ENCODE results near the gene CBFA2T2.
"Not testable (repeated sequence)": the region's sequence is repeated elsewhere in the genome, so short reads cannot be mapped to it uniquely, and the experiment has no call there.

The CBFA2T2 gene

GRCh38 chr20:33488201-33488600, 1.7 kb upstream of the CBFA2T2 start:
- H3K27me3 ChIP-seq (ENCODE audit: control insufficient read depth, insufficient read depth, low read length, poor library complexity, severe bottlenecking) = peaks cover 4% of the 10 kb centered on the region
- H3K4me3 ChIP-seq (ENCODE audit: insufficient read depth, low read depth, low read length) = no peak overlapping the region
- H3K27ac ChIP-seq (ENCODE audit: insufficient read depth, low read depth, low read length, poor library complexity, severe bottlenecking) = no peak overlapping the region
- H3K4me1 ChIP-seq (ENCODE audit: control insufficient read depth, insufficient read depth, low read length) = peaks cover 4% of the 10 kb centered on the region
- WGBS, 2 experiments = 95 to 96% methylated on average over 10 of the region's 10 CpGs
- H3K9me3 ChIP-seq (ENCODE audit: control insufficient read depth, low read length) = no peaks in the 10 kb centered on the region
- no peaks in the 10 kb centered on the region for H3K36me3 ChIP-seq (ENCODE audit: control insufficient read depth, insufficient read depth, low read length)

- H3K4me1 ChIP-seq (ENCODE audit: control insufficient read depth, insufficient read depth, low read length); H3K9me3 ChIP-seq (ENCODE audit: control insufficient read depth, low read length); H3K27me3 ChIP-seq (ENCODE audit: control insufficient read depth, insufficient read depth, low read length, poor library complexity, severe bottlenecking); H3K36me3 ChIP-seq (ENCODE audit: control insufficient read depth, insufficient read depth, low read length); H3K27ac ChIP-seq (ENCODE audit: insufficient read depth, low read depth, low read length, poor library complexity, severe bottlenecking): not testable (repeated sequence)
- WGBS, 2 experiments = 92 to 93% methylated on average over 31 to 32 of the region's 32 CpGs
- peak overlapping the region; percentile 53 for H3K4me3 ChIP-seq (ENCODE audit: insufficient read depth, low read depth, low read length)
Observed at GRCh38 chr20:33488661-33489494, 1.0 kb upstream of the CBFA2T2 start.

- Histone ChIP-seq H3K36me3 (ENCODE audit: control insufficient read depth, insufficient read depth, low read length) (no peaks in the 10 kb centered on the region), H3K27me3 (ENCODE audit: control insufficient read depth, insufficient read depth, low read length, poor library complexity, severe bottlenecking) (peaks cover 4% of the 10 kb centered on the region), H3K27ac (ENCODE audit: insufficient read depth, low read depth, low read length, poor library complexity, severe bottlenecking) (peak overlapping the region; percentile 11), H3K4me1 (ENCODE audit: control insufficient read depth, insufficient read depth, low read length) (peaks cover 4% of the 10 kb centered on the region), H3K9me3 (ENCODE audit: control insufficient read depth, low read length) (no peaks in the 10 kb centered on the region), H3K4me3 (ENCODE audit: insufficient read depth, low read depth, low read length) (peak overlapping the region; percentile 53)
- 9% methylated on average over 36 of the region's 36 CpGs for WGBS, 2 experiments
Observed at GRCh38 chr20:33489495-33490022, 337 bp upstream of the CBFA2T2 start.

GRCh38 chr20:33490934-33491656, 1.2 kb downstream of the CBFA2T2 start:
- H3K27ac ChIP-seq (ENCODE audit: insufficient read depth, low read depth, low read length, poor library complexity, severe bottlenecking) = no peak overlapping the region
- H3K4me1 ChIP-seq (ENCODE audit: control insufficient read depth, insufficient read depth, low read length) = peaks cover 4% of the 10 kb centered on the region
- H3K9me3 ChIP-seq (ENCODE audit: control insufficient read depth, low read length) = no peaks in the 10 kb centered on the region
- H3K27me3 ChIP-seq (ENCODE audit: control insufficient read depth, insufficient read depth, low read length, poor library complexity, severe bottlenecking) = peaks cover 4% of the 10 kb centered on the region
- peak overlapping the region; percentile 56 for H3K4me3 ChIP-seq (ENCODE audit: insufficient read depth, low read depth, low read length)
- WGBS, 2 experiments = 86 to 93% methylated on average over 8 of the region's 8 CpGs
- no peaks in the 10 kb centered on the region for H3K36me3 ChIP-seq (ENCODE audit: control insufficient read depth, insufficient read depth, low read length)

- Histone ChIP-seq H3K4me3 (ENCODE audit: insufficient read depth, low read depth, low read length) (no peak overlapping the region), H3K27ac (ENCODE audit: insufficient read depth, low read depth, low read length, poor library complexity, severe bottlenecking) (no peak overlapping the region), H3K27me3 (ENCODE audit: control insufficient read depth, insufficient read depth, low read length, poor library complexity, severe bottlenecking) (peaks cover 4% of the 10 kb centered on the region), H3K4me1 (ENCODE audit: control insufficient read depth, insufficient read depth, low read length) (peaks cover 4% of the 10 kb centered on the region), H3K9me3 (ENCODE audit: control insufficient read depth, low read length) (no peaks in the 10 kb centered on the region), H3K36me3 (ENCODE audit: control insufficient read depth, insufficient read depth, low read length) (no peaks in the 10 kb centered on the region)
- 93 to 97% methylated on average over 15 of the region's 15 CpGs for WGBS, 2 experiments
Observed at GRCh38 chr20:33493076-33493766, 3.3 kb downstream of the CBFA2T2 start.

GRCh38 chr20:33496776-33497175, 6.9 kb downstream of the CBFA2T2 start:
- 94 to 95% methylated on average over 6 of the region's 6 CpGs for WGBS, 2 experiments
- not testable (repeated sequence) for H3K4me1 ChIP-seq (ENCODE audit: control insufficient read depth, insufficient read depth, low read length); H3K9me3 ChIP-seq (ENCODE audit: control insufficient read depth, low read length); H3K4me3 ChIP-seq (ENCODE audit: insufficient read depth, low read depth, low read length); H3K27ac ChIP-seq (ENCODE audit: insufficient read depth, low read depth, low read length, poor library complexity, severe bottlenecking); H3K27me3 ChIP-seq (ENCODE audit: control insufficient read depth, insufficient read depth, low read length, poor library complexity, severe bottlenecking); H3K36me3 ChIP-seq (ENCODE audit: control insufficient read depth, insufficient read depth, low read length)

GRCh38 chr20:33499355-33499754, 9.5 kb downstream of the CBFA2T2 start:
- Histone ChIP-seq H3K27ac (ENCODE audit: insufficient read depth, low read depth, low read length, poor library complexity, severe bottlenecking) (no peak overlapping the region), H3K4me3 (ENCODE audit: insufficient read depth, low read depth, low read length) (no peak overlapping the region), H3K4me1 (ENCODE audit: control insufficient read depth, insufficient read depth, low read length) (no peaks in the 10 kb centered on the region), H3K27me3 (ENCODE audit: control insufficient read depth, insufficient read depth, low read length, poor library complexity, severe bottlenecking) (no peaks in the 10 kb centered on the region), H3K36me3 (ENCODE audit: control insufficient read depth, insufficient read depth, low read length) (no peaks in the 10 kb centered on the region), H3K9me3 (ENCODE audit: control insufficient read depth, low read length) (no peaks in the 10 kb centered on the region)
- WGBS, 2 experiments = 93 to 96% methylated on average over 3 of the region's 3 CpGs

GRCh38 chr20:33501000-33501399, 11.1 kb downstream of the CBFA2T2 start:
- no peaks in the 10 kb centered on the region for H3K4me1 ChIP-seq (ENCODE audit: control insufficient read depth, insufficient read depth, low read length)
- H3K9me3 ChIP-seq (ENCODE audit: control insufficient read depth, low read length) = no peaks in the 10 kb centered on the region
- no peaks in the 10 kb centered on the region for H3K27me3 ChIP-seq (ENCODE audit: control insufficient read depth, insufficient read depth, low read length, poor library complexity, severe bottlenecking)
- no peak overlapping the region for H3K4me3 ChIP-seq (ENCODE audit: insufficient read depth, low read depth, low read length)
- H3K27ac ChIP-seq (ENCODE audit: insufficient read depth, low read depth, low read length, poor library complexity, severe bottlenecking) = no peak overlapping the region
- H3K36me3 ChIP-seq (ENCODE audit: control insufficient read depth, insufficient read depth, low read length) = no peaks in the 10 kb centered on the region
- WGBS, 2 experiments = 86 to 92% methylated on average over 2 of the region's 2 CpGs

- no peak overlapping the region for H3K4me3 ChIP-seq (ENCODE audit: insufficient read depth, low read depth, low read length)
- no peaks in the 10 kb centered on the region for H3K36me3 ChIP-seq (ENCODE audit: control insufficient read depth, insufficient read depth, low read length)
- no peak overlapping the region for H3K27ac ChIP-seq (ENCODE audit: insufficient read depth, low read depth, low read length, poor library complexity, severe bottlenecking)
- 89 to 97% methylated on average over 5 to 6 of the region's 6 CpGs for WGBS, 2 experiments
- no peaks in the 10 kb centered on the region for H3K4me1 ChIP-seq (ENCODE audit: control insufficient read depth, insufficient read depth, low read length)
- no peaks in the 10 kb centered on the region for H3K27me3 ChIP-seq (ENCODE audit: control insufficient read depth, insufficient read depth, low read length, poor library complexity, severe bottlenecking)
- no peaks in the 10 kb centered on the region for H3K9me3 ChIP-seq (ENCODE audit: control insufficient read depth, low read length)
Observed at GRCh38 chr20:33503564-33503963, 13.7 kb downstream of the CBFA2T2 start.

- 92 to 98% methylated on average over 2 of the region's 2 CpGs for WGBS, 2 experiments
- Histone ChIP-seq H3K27ac (ENCODE audit: insufficient read depth, low read depth, low read length, poor library complexity, severe bottlenecking) (no peak overlapping the region), H3K4me1 (ENCODE audit: control insufficient read depth, insufficient read depth, low read length) (no peaks in the 10 kb centered on the region), H3K4me3 (ENCODE audit: insufficient read depth, low read depth, low read length) (no peak overlapping the region), H3K27me3 (ENCODE audit: control insufficient read depth, insufficient read depth, low read length, poor library complexity, severe bottlenecking) (no peaks in the 10 kb centered on the region), H3K36me3 (ENCODE audit: control insufficient read depth, insufficient read depth, low read length) (no peaks in the 10 kb centered on the region), H3K9me3 (ENCODE audit: control insufficient read depth, low read length) (no peaks in the 10 kb centered on the region)
Observed at GRCh38 chr20:33506576-33506975, 16.7 kb downstream of the CBFA2T2 start.
